ENCODE data around the gene PPM1A.

The PPM1A gene

DNA sequence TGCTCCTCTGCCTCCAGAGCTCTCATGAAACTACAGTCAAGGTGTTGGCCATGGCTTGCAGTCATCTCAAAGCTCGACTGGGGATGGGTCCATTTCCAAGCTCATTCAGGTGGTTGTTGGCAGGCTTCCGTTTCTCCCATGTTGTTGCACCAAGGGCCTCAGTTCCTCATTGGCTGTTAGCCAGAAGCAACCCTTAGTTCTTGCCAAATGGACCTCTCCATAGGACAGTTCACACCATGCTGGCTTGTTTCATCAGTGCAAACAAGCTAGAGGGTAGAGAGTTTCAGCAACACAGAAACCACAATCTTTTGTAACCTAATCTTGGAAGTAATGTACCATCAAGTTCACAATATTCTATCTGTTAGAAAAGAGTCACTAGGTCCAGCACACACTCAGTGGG, 22.7 kb upstream of the PPM1A start:
- no peak for DNase-seq (ENCODE audit: low read depth in 2 of 2)

DNA sequence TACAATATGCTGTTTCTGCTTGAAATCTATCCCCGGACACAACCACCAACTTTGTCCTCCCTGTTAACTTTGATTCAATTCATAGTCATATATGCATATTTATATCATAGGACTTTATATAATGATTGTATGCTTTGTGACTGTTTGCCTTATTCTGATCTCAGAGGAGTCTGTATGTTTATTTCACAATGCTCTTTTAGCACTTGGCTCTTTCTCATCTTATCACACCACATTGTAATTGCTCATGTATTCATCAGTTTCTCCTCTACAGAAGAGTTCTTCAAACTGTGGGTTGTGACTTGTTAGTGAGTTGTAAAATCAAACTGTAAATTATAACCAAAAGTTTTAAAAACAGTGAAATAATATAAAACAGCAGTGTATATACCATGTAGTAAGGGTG, 21.7 kb upstream of the PPM1A start:
- no peak for DNase-seq (ENCODE audit: low read depth in 2 of 2)

DNA sequence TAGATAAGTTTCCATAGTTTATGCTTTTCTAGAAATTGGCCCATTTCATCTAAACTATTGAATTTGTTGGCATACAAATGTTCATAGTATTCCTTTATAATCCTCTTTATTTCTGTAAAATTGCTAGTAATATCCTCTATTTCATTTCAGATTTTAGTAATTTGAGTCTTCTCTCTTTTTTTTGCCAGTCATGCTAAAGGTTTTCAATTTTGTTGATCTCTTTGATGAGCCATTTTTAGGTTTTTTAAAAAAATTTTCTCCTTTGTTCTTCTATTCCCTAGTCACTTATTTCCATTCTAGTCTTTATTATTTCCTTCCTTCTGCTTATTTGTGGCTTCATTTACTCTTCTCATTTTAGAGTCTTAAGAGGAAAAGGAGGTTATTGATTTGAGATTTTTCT, 19.4 kb upstream of the PPM1A start:
- DNase-seq (ENCODE audit: low read depth in 2 of 2) = no peak

GRCh38 chr14:60232185-60232584, 16.8 kb upstream of the PPM1A start:
- no peak for DNase-seq (ENCODE audit: low read depth in 2 of 2)

GRCh38 chr14:60233251-60233650, 15.8 kb upstream of the PPM1A start:
- no peak for DNase-seq (ENCODE audit: low read depth in 2 of 2)

DNA sequence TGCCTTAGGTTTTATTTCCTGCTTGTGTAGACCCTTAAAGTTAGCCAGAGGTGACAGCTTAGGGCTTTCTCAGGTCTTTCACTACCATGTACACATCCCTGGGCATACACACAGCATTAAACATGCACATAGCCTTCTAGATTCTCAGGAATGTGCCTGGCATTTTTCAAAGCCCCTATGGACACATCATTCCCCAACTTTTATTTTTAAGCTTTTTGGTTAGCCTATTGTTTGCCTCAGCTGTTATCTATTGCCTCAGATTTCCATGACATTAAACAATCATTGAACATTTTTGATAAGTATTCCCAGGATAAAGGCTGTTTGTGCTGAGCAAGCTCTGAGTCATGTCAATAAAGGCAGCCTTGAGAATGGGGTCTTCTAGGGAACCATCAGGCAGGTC, 15.1 kb upstream of the PPM1A start:
- DNase-seq (ENCODE audit: low read depth in 2 of 2) = no peak

DNA sequence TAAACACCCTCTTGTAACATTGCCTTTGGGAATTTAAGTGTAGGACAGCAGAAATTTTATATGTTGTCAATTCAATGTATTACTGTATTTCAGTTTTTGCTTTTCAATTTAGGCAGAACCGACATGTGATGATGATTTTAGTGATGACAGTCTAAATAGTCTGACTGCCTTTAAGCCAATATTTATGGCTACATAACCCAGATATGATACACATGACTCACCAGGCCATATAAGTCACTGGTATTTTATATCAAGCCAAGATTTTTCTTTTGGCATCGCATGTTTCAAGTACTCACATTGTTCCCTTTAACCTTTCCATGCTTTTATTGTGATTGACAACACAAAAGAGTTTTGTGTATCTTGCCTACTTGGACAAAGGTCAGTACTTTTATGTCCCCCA, 13.6 kb upstream of the PPM1A start:
- no peak for DNase-seq (ENCODE audit: low read depth in 2 of 2)

GRCh38 chr14:60238955-60239354, 10.1 kb upstream of the PPM1A start:
- no peak for DNase-seq (ENCODE audit: low read depth in 2 of 2)

DNA sequence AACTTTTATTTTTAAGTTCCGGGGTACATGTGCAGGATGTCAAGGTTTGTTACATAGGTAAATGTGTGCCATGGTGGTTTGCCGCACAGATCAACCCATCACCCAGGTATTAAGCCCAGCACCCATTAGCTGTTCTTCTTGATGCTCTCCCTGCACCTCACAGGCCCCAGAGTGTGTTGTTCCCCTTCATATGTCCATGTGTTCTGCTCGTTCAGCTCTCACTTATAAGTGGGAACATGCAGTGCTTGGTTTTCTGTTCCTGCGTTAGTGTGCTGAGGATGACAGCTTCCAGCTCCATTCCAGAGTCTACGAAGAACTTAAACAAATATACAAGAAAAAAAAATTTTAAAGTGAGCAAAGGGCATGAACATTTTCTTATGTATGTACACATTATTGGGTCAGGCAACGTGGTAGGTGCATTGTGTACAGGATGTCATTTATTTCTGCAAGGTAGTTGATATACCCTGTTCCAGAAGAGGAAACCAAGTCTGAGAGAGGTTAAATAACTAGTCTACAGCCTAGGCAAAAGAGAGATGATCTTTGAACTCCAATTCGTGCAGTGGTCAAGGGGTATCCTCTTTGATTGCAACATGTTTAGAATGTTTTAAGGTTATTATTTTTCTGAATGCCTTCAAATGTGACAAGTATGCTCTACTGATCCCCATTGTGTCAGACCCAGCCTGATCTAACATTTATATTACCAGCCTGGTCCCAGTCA, 8.7 kb upstream of the PPM1A start:
- DNase-seq (ENCODE audit: low read depth in 2 of 2) = no peak

DNA sequence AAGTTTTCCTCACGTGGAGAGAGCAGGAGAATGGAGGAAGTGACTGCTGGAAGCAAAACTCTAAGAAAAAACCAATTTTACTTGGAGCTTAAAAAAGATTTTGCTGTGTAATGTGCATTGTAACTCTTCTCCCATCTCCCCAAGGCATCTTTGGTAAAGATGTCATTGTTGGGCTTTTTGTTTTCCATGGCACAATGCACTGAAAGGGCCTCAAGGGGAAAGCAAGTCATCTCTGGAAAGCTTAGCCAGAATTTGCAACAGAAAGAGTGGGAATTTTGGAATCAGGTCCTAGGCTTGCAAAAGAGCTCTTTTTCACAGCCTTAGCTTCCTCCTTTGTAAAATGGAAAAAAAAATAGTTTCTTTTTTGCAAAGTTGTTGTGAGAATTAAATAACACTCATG, 7.9 kb upstream of the PPM1A start:
- no peak for DNase-seq (ENCODE audit: low read depth in 2 of 2)

DNA sequence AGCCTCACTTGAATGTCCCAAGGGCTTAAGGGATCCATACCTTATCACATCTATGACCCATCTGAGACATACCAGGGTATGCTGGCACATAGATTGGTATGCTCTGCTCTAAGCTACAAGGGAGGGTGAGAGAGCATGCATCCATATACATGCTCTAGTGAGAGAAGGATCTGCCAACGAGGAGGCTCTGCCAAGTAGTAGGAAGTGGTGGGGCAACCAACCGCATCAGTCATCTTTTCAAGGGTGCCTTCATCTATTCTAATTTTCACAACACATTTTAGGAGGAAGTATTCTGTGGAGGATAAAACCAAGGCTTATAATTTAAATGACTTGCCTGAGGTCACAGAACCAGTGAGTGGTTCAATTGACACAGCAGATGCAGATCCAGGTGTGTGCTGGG, 6.6 kb upstream of the PPM1A start:
- no peak for DNase-seq (ENCODE audit: low read depth in 2 of 2)

DNA sequence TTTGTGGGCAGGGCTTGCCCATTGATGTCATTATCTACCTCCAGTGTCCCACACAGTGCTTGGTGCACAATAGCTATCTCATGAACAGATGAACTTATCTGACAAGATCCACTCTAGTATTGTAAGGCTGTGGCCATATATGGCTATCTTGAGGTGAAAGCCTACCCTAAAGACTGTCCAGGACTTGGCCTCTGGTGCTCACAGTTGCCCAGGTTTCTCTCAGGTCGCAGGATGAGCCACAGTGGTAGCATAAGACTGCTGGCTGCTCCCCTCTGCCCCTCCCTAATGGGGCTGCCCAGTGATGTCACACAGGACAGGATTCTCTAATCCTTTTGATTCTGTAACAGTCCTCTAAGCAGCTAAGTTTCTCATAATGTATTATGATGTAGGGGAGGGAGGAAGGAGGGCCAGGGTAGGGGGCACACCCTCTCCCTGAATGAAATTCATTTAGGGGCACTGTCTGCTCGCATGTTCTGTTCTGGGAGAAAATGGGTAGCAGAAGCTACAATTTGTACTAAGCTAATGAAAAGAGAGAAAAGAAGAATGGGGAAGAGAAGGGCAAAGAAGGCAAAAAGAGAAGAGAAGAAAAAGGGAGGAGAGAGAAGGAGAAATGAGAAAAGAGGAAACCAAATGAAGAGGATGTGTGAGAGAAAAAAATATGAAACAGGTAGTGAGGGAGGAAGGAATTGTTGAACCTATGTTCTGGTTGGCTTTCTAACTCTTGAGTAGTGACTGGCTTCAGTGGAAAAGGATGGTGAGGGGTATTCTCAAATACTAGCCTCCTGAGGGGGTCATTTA, 3.4 kb upstream of the PPM1A start:
- no peak for DNase-seq (ENCODE audit: low read depth in 2 of 2)

DNA sequence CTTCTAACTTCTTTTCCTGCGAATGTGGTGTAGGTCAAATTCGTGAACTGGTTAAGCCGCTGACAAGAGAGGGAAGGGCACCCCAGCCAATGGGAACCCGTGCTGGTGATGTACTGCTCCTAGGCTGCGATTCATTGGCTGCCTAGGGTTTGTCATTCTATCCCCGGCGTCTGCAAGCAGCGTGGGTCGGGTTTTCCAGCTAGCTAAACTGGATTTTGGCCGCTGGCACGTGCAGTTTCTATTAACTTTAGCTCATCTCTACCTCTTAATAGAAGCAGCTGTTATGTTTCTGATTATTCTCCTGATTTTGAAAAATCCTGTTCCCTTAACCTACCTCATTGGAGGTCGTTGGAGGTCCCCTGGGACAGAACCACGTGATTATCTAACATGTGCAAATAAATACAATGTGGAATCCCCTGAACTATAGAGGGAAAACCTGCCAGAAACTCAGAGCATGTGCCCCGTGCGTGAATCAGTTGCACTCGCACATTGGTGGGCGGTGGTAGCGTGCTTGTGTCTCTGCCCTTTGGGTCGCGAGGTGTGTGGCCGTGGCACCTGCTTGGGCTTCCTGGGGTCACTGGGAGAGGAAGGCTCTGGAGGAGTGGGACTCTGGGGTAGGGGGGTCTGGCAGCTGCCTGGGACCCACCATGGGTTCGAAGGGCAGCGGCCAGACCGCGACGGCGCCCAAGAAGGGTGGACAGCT, 876 bp upstream of the PPM1A start:
- peak; percentile 67 to 71 for DNase-seq (ENCODE audit: low read depth in 2 of 2)

DNA sequence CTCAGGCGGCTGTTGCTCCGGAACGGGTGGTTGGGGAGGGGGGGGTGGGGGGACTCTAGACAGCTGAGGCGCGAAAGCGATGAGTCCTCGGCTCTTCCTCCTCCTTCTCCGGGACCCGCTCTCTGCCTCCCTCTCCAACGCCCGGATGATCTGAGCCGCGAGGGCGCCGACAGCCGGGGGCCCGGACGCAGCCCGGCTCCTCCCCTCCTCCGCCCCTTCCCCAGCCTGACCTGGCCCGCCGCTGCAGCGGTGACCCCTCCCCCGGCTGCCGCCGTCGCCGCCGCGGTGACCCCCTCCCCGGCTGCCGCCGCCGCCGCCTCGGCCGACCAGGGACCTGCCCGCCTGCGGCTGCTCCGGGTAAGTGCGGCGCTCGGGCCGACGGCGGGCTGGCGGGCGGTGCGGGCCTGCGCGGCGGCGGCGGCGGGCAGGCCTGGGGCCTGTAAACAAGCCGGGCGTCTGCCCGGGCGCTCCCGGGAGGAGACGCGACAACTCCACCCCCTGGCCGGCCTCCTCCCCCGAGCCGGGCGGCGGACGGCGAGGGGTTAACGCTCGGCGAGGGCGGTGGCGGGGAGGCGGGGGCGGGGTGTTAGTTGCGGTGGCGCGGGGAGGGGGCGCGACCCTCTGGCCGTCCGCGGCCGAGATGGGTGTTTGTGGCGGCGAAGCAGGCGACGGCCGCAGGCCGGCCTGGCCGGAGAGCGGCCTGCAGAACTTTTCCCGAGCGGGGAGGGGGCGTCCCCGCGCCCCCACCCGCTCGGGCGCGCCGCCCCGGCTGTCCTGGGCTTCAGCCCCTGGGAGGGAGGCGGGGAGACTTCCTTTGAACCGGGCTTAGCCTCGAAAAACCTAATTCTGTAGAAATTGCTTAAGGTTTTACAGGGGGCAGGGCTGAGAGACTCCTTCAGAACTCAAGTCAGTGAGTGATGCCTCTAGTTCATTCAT, 568 bp downstream of the PPM1A start:
- no peak for DNase-seq (ENCODE audit: low read depth in 2 of 2)

GRCh38 chr14:60250257-60251035, 1.4 kb downstream of the PPM1A start:
- no peak for DNase-seq (ENCODE audit: low read depth in 2 of 2)

DNA sequence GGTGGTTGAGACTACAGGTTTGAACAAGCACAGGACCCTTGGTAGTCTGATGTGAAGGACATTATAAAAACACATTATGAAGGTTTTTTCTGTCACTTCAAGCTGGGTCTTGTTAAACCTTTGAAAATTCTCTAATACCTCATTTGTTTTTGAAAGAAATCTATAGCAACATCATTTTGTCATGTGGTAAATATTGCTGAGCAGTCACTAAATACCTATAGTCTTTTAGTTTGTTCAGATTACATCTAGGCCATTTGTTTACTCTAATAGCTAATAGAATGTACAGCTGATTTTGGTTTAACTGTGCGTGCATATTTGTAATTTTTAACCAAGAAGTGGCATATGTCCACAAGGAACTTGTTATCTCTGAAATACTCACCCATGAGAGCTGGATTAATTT, 2.9 kb downstream of the PPM1A start:
- DNase-seq (ENCODE audit: low read depth in 2 of 2) = no peak

- no peak for DNase-seq (ENCODE audit: low read depth in 2 of 2)
Measured at GRCh38 chr14:60252630-60253029, 3.6 kb downstream of the PPM1A start.

DNA sequence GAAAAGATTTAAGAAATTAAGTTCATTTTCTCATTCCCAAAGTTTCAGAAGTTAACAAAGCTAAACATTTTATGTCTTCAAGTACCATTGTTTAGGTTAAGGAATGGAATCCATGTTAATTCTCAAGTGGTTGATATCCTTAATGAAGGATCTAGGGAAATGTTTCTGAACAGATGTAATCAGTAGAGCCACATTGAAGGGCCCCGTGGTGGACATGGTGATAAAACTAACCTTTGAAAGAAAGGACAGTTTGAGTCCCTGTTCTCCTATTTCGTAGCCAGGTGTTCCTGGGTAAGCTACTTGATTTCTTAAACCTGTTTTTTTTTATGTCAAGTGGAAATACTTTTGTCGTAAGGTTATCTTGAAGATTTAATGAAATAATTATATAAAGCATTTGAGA, 4.6 kb downstream of the PPM1A start:
- DNase-seq (ENCODE audit: low read depth in 2 of 2) = no peak

DNA sequence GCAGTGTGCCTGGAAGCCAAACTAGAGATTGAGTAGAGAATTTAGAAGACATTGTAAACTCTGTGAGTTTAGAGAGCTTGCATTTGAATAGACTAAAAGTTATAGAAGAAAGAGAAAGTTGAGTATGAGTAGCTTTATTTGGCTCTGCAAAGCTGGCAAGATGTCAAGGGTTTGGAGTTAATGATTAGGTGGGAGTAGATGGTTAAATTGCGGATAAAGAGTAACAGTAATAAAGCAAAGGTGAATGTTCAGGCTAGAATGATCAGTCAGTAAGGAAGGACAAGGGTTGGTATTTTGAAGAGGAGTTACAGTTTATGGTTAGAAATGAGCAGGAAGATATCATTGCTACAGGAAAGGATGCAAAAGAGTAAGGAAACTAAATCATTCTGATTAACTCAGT, 5.2 kb downstream of the PPM1A start:
- DNase-seq (ENCODE audit: low read depth in 2 of 2) = no peak

- no peak for DNase-seq (ENCODE audit: low read depth in 2 of 2)
Measured at GRCh38 chr14:60257865-60258264, 8.8 kb downstream of the PPM1A start.

GRCh38 chr14:60265163-60265562, 16.1 kb downstream of the PPM1A start:
- DNase-seq (ENCODE audit: low read depth in 2 of 2) = no peak

Data from fibroblast of skin of left biceps (primary cell).